KMS-11 (cell line): ENCODE results near the gene RPTOR.

ENCODE experiments used
- H2AFZ ChIP-seq: fragments of 200-600 bp; sonication (generic); 2 replicates; pipeline ENCODE4 v1.6.1; 2016; ENCODE audit warnings: antibody characterized with exemption, mixed run types, low read depth
- H3K27ac ChIP-seq: fragments of 200-600 bp; sonication (generic); 2 replicates; pipeline ENCODE4 v1.6.1; 2016; ENCODE audit warnings: mild to moderate bottlenecking, mixed run types
- H3K27me3 ChIP-seq: fragments of 200-600 bp; sonication (generic); 2 replicates; pipeline ENCODE4 v1.6.1; 2017; ENCODE audit warnings: mild to moderate bottlenecking, low read depth, mixed run types, moderate library complexity; ENCODE audit not compliant: insufficient read depth
- H3K36me3 ChIP-seq: fragments of 200-600 bp; sonication (generic); 2 replicates; pipeline ENCODE4 v1.6.1; 2017; ENCODE audit warnings: mild to moderate bottlenecking, mixed run types; ENCODE audit not compliant: insufficient read depth
- H3K4me1 ChIP-seq: fragments of 200-600 bp; sonication (generic); 2 replicates; pipeline ENCODE4 v1.6.1; 2016; ENCODE audit warnings: mild to moderate bottlenecking, low read depth, mixed run types; ENCODE audit not compliant: poor library complexity, severe bottlenecking
- H3K4me2 ChIP-seq: fragments of 200-600 bp; sonication (generic); 2 replicates; pipeline ENCODE4 v1.7.0; 2016; ENCODE audit warnings: mild to moderate bottlenecking, mixed run types
- H3K4me3 ChIP-seq: fragments of 200-600 bp; sonication (generic); IDR thresholded peaks from 2 replicates; pipeline ENCODE4 v1.6.1; 2017; ENCODE audit warnings: low read depth, low read length, mixed read lengths; ENCODE audit not compliant: insufficient read depth
- H3K79me2 ChIP-seq: fragments of 200-600 bp; sonication (generic); 2 replicates; pipeline ENCODE4 v1.6.1; 2016; ENCODE audit warnings: low read depth, mixed run types; ENCODE audit not compliant: insufficient read depth
- H3K9ac ChIP-seq: fragments of 200-600 bp; sonication (generic); 2 replicates; pipeline ENCODE4 v1.6.1; 2016; ENCODE audit warnings: mild to moderate bottlenecking, mixed run types
- H4K20me1 ChIP-seq: fragments of 200-600 bp; sonication (generic); 2 replicates; pipeline ENCODE4 v1.6.1; 2016; ENCODE audit warnings: mild to moderate bottlenecking, mixed run types; ENCODE audit not compliant: insufficient read depth
- TF ChIP-seq, protein P1 (sequence below): fragments of 200-600 bp; sonication (generic); conservative IDR thresholded peaks from 2 replicates; pipeline ENCODE4 v1.6.1; 2017; ENCODE audit warnings: low read depth, mild to moderate bottlenecking, antibody characterized with exemption, low read length, moderate library complexity, mixed read lengths

The RPTOR gene

DNA sequence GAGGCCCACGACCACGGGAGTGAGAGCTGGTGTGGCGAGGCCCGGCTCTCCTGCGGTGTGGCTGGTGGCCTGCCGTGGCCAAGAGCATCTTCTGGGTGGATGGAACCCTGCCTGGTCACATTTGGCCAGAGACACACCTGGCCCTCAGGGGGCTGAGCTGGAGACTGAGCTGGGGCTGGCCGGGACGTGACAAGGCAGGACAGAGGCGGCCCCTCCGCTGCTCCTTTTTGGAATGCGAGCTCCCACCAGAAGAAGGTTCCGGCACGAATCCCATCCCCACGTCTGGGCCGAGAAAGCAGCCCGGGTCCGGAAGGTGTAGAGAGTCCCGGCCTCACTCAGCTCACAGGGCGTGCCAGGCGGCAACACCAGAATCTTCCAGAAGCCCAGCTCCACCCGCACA lies 421.0 kb downstream of the RPTOR start:
- H3K79me2 ChIP-seq: no peaks in the 10 kb centered on the region
- H3K4me3 ChIP-seq: no peak overlapping the region
- H3K9ac ChIP-seq: no peak overlapping the region
- H3K4me1 ChIP-seq: peaks cover 9% of the 10 kb centered on the region
- H3K36me3 ChIP-seq: no peaks in the 10 kb centered on the region
- H2AFZ ChIP-seq: no peak overlapping the region
- H4K20me1 ChIP-seq: no peaks in the 10 kb centered on the region
- no peaks in the 10 kb centered on the region for H3K27me3 ChIP-seq
- TF ChIP-seq, protein P1, sequence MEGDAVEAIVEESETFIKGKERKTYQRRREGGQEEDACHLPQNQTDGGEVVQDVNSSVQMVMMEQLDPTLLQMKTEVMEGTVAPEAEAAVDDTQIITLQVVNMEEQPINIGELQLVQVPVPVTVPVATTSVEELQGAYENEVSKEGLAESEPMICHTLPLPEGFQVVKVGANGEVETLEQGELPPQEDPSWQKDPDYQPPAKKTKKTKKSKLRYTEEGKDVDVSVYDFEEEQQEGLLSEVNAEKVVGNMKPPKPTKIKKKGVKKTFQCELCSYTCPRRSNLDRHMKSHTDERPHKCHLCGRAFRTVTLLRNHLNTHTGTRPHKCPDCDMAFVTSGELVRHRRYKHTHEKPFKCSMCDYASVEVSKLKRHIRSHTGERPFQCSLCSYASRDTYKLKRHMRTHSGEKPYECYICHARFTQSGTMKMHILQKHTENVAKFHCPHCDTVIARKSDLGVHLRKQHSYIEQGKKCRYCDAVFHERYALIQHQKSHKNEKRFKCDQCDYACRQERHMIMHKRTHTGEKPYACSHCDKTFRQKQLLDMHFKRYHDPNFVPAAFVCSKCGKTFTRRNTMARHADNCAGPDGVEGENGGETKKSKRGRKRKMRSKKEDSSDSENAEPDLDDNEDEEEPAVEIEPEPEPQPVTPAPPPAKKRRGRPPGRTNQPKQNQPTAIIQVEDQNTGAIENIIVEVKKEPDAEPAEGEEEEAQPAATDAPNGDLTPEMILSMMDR: no peak
- no peak overlapping the region for H3K4me2 ChIP-seq
- H3K27ac ChIP-seq: no peak overlapping the region

DNA sequence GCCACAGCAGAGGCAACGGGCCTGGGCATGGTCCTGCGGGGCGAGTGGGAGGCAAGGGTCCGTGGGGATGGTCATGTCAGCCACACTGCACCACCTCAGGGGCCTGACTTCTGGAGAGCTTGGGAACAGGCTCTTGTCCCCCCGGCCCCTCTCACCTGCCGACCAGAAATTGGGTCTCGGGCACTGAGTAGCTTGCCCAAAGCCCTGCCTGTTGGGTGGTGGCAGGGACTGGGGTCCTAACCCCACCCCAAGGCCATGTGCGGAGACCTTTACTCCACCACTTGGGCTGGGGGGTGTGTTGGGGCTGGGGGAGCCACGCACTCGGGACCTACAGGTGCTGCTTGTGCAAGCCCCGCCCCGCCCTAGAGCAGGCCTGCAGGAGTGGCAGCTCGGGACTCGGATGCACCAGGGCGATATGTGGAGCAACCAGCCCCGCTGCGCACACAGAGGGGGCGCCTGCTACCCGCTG lies 422.8 kb downstream of the RPTOR start:
- H3K4me3 ChIP-seq: no peak overlapping the region
- H2AFZ ChIP-seq: no peak overlapping the region
- H3K4me1 ChIP-seq: peaks cover 11% of the 10 kb centered on the region
- H3K79me2 ChIP-seq: no peaks in the 10 kb centered on the region
- no peaks in the 10 kb centered on the region for H3K36me3 ChIP-seq
- no peaks in the 10 kb centered on the region for H3K27me3 ChIP-seq
- no peaks in the 10 kb centered on the region for H4K20me1 ChIP-seq
- TF ChIP-seq, protein P1: no peak
- H3K27ac ChIP-seq: no peak overlapping the region
- no peak overlapping the region for H3K9ac ChIP-seq
- no peak overlapping the region for H3K4me2 ChIP-seq

DNA sequence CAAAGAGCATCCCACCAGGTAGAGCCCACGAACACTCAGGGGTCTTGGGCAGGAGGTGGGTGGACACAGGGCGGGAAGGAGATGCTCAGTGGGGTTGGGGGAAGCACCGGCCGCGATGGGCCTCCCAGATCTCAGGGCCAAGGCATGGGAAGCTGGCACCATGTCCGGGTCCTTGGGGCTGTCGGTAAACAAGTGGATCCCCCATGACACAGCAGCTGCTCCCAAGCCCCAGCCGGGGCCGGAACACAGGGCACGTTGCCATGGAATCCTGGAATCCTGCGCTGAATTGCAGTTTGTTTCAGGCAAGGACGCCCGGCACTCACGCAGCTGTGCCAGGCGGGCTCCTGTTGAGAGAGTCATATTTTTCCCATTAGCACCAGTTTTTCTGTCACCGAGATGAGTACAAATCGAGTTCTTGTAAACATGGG lies 424.0 kb downstream of the RPTOR start:
- no peak overlapping the region for H3K4me3 ChIP-seq
- no peaks in the 10 kb centered on the region for H3K79me2 ChIP-seq
- H3K4me2 ChIP-seq: no peak overlapping the region
- H2AFZ ChIP-seq: no peak overlapping the region
- H3K4me1 ChIP-seq: peaks cover 11% of the 10 kb centered on the region
- H3K27me3 ChIP-seq: no peaks in the 10 kb centered on the region
- no peak overlapping the region for H3K27ac ChIP-seq
- H3K36me3 ChIP-seq: no peaks in the 10 kb centered on the region
- H3K9ac ChIP-seq: no peak overlapping the region
- TF ChIP-seq, protein P1: no peak
- no peaks in the 10 kb centered on the region for H4K20me1 ChIP-seq

DNA sequence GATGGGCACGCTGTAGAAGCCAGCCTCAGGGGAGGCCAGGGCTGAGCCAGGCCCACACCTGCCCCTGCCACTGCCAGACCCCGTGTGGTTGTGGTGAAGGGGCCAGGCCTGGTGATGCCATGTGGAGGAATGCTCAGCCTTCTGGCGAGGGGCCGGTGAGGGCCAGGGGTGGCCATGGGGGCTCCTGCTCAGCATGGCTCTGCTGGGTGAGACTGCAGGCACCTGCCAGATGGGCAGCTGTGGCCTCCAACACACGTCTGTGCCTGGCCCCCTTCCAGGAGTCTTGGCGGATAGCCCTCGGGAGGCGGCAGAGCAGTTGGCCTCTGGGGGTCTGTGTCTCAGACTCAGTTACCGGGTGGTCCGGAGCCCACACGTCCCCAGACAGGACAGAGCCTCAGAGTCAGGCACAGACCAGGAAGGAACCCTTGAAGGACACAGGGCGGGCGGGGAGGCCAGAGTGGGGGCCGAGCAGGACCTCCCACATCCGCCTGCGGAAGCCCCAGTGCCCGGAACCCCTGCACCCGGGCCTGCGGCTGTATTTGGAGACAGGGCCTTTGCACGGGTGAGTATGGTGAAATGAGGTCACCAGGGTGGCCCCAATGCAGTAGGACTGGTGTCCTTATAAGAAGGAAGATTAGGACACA lies 424.5 kb downstream of the RPTOR start:
- no peaks in the 10 kb centered on the region for H3K79me2 ChIP-seq
- H4K20me1 ChIP-seq: no peaks in the 10 kb centered on the region
- no peak overlapping the region for H3K4me3 ChIP-seq
- H3K27ac ChIP-seq: no peak overlapping the region
- H2AFZ ChIP-seq: no peak overlapping the region
- no peak overlapping the region for H3K4me2 ChIP-seq
- no peak overlapping the region for H3K9ac ChIP-seq
- peaks cover 11% of the 10 kb centered on the region for H3K4me1 ChIP-seq
- TF ChIP-seq, protein P1: no peak
- H3K36me3 ChIP-seq: no peaks in the 10 kb centered on the region
- no peaks in the 10 kb centered on the region for H3K27me3 ChIP-seq
